PC-3 (cell line): ENCODE results near the gene UNC5B. TPM values are rescaled to one million over a fixed set of nuclear protein-coding genes. Genes with fewer than 3 reads are reported as not detected.

Source experiments
- ATAC-seq: fragments of 200-7000 bp; cut with Tn5 transposase; 2 replicates; pipeline ENCODE4 v1.9.1; 2020; ENCODE audit warnings: mild to moderate bottlenecking, moderate library complexity
- BruUV-seq: library from RNA; stranded (reverse); fragments of 400-500 nt; replicated peaks from 2 replicates; lab custom pipeline; 2021; lab: Mats Ljungman, UMichigan
- CTCF ChIA-PET: fragments of 300-600 bp; sonication (Branson Sonifier 250); formaldehyde crosslinking; loops from one replicate; lab custom pipeline; 2022; ENCODE audit warnings: antibody characterized with exemption; lab: Charles Lee
- POLR2A ChIA-PET: fragments of 300-600 bp; sonication (Branson Sonifier 250); formaldehyde crosslinking; loops from one replicate; lab custom pipeline; 2022; ENCODE audit warnings: antibody characterized with exemption; ENCODE audit not compliant: unreplicated experiment; lab: Charles Lee
- DNase-seq: peaks from one replicate; pipeline ENCODE4 v3.0.0-alpha.2; 2015
- H2AFZ ChIP-seq: fragments of 300-600 bp; sonication (generic); 2 replicates; pipeline ENCODE4 v1.6.0; 2016; ENCODE audit warnings: antibody characterized with exemption, low read length
- H3F3A ChIP-seq: fragments of 300-600 bp; sonication (generic); one replicate; pipeline ENCODE4 v1.6.0; 2017; ENCODE audit warnings: antibody characterized with exemption, low read length, control low read depth, mild to moderate bottlenecking; ENCODE audit not compliant: unreplicated experiment
- H3K27ac ChIP-seq: fragments of 300-600 bp; sonication (generic); 2 replicates; pipeline ENCODE4 v1.5.1; 2016; ENCODE audit warnings: mild to moderate bottlenecking, low read length
- H3K27me3 ChIP-seq: fragments of 300-600 bp; sonication (generic); 2 replicates; pipeline ENCODE4 v1.6.1; 2016; ENCODE audit warnings: low read length, mixed read lengths
- H3K36me3 ChIP-seq: fragments of 300-600 bp; sonication (generic); 2 replicates; pipeline ENCODE4 v1.6.1; 2016; ENCODE audit warnings: low read depth, mixed run types, low read length, mixed read lengths
- H3K4me1 ChIP-seq: fragments of 300-600 bp; sonication (generic); 2 replicates; pipeline ENCODE4 v1.5.1; 2016; ENCODE audit warnings: low read length; ENCODE audit not compliant: insufficient read depth
- H3K4me2 ChIP-seq: fragments of 300-600 bp; sonication (generic); 2 replicates; pipeline ENCODE4 v1.6.0; 2016; ENCODE audit warnings: low read length
- H3K4me3 ChIP-seq: fragments of 300-600 bp; sonication (generic); 2 replicates; pipeline ENCODE4 v1.5.1; 2016; ENCODE audit warnings: mild to moderate bottlenecking, low read length, mixed read lengths
- H3K79me2 ChIP-seq: fragments of 300-600 bp; sonication (generic); 2 replicates; pipeline ENCODE4 v1.6.1; 2017; ENCODE audit warnings: low read length, mixed read lengths
- H3K9ac ChIP-seq: fragments of 300-600 bp; sonication (generic); 2 replicates; pipeline ENCODE4 v1.6.0; 2016; ENCODE audit warnings: mild to moderate bottlenecking, low read length
- H3K9me2 ChIP-seq: fragments of 300-600 bp; sonication (generic); replicated peaks from 2 replicates; pipeline ENCODE4 v1.6.1; 2016; ENCODE audit warnings: mixed run types, low read length, mixed read lengths
- H3K9me3 ChIP-seq: fragments of 300-600 bp; sonication (generic); 2 replicates; pipeline ENCODE4 v1.6.1; 2016; ENCODE audit warnings: low read length, mixed read lengths
- H4K20me1 ChIP-seq: fragments of 300-600 bp; sonication (generic); 2 replicates; pipeline ENCODE4 v1.6.1; 2016; ENCODE audit warnings: low read length, mixed read lengths
- CTCF ChIP-seq: fragments of 300-600 bp; sonication (generic); conservative IDR thresholded peaks from 2 replicates; pipeline ENCODE4 v1.5.1; 2017; ENCODE audit warnings: antibody characterized with exemption, low read depth, mild to moderate bottlenecking, low read length
- EZH2 ChIP-seq: fragments of 300-600 bp; sonication (generic); IDR thresholded peaks from one replicate; pipeline ENCODE4 v1.6.1; 2017; ENCODE audit warnings: antibody characterized with exemption, mild to moderate bottlenecking, low read length; ENCODE audit not compliant: unreplicated experiment
- EZH2phosphoT487 ChIP-seq: fragments of 300-600 bp; sonication (generic); IDR thresholded peaks from 2 replicates; pipeline ENCODE4 v1.6.1; 2018; ENCODE audit warnings: mild to moderate bottlenecking, antibody characterized with exemption, low read length, borderline replicate concordance
- intact Hi-C: fragments of 100-400 bp; cut with micrococcal nuclease; formaldehyde crosslinking; loops from 2 replicates; pipeline ENCODE4 v1.9.0; 2023
- total RNA-seq: library from RNA; depleted of rRNA; stranded (reverse); fragments of >200 nt; gene quantifications from 2 replicates; pipeline ENCODE4 v1.2.3, GENCODE V29; 2014

The UNC5B gene
- total RNA-seq, 1 experiment from 2014 or later = 0.26 TPM

- H3F3A ChIP-seq = no peaks in the 10 kb centered on the region
- no peak for DNase-seq
- no peaks in the 10 kb centered on the region for H3K4me1 ChIP-seq
- no TSS peak for BruUV-seq
- H3K9me3 ChIP-seq = no peaks in the 10 kb centered on the region
- H2AFZ ChIP-seq = no peak overlapping the region
- no peaks in the 10 kb centered on the region for H3K36me3 ChIP-seq
- intact Hi-C loops = no loop called here
- no peak overlapping the region for H3K4me2 ChIP-seq
- no peak for ATAC-seq
- H3K9ac ChIP-seq = no peak overlapping the region
- no peaks in the 10 kb centered on the region for H4K20me1 ChIP-seq
- ChIA-PET CTCF (no interaction called here), POLR2A (no interaction called here)
- no peak overlapping the region for H3K4me3 ChIP-seq
- TF ChIP-seq CTCF = no peak
- no peak for TF ChIP-seq EZH2phosphoT487
- no peak for TF ChIP-seq EZH2
- H3K9me2 ChIP-seq = no peaks in the 10 kb centered on the region
- H3K79me2 ChIP-seq = no peaks in the 10 kb centered on the region
- no peaks in the 10 kb centered on the region for H3K27me3 ChIP-seq
- no peak overlapping the region for H3K27ac ChIP-seq
These were observed 23.4 kb downstream of the UNC5B start for GRCh38 chr10:71235808-71236207.

GRCh38 chr10:71236286-71236685 lies 23.9 kb downstream of the UNC5B start:
- no peaks in the 10 kb centered on the region for H3K79me2 ChIP-seq
- no peaks in the 10 kb centered on the region for H3K27me3 ChIP-seq
- no peaks in the 10 kb centered on the region for H4K20me1 ChIP-seq
- H3K9me3 ChIP-seq = no peaks in the 10 kb centered on the region
- TF ChIP-seq CTCF = no peak
- TF ChIP-seq EZH2 = no peak
- TF ChIP-seq EZH2phosphoT487 = no peak
- H3K4me1 ChIP-seq = no peaks in the 10 kb centered on the region
- no peak overlapping the region for H3K4me3 ChIP-seq
- H3K9ac ChIP-seq = no peak overlapping the region
- H3K4me2 ChIP-seq = no peak overlapping the region
- H2AFZ ChIP-seq = no peak overlapping the region
- H3K9me2 ChIP-seq = no peaks in the 10 kb centered on the region
- intact Hi-C loops = no loop called here
- no peaks in the 10 kb centered on the region for H3F3A ChIP-seq
- DNase-seq (no peak), ATAC-seq (no peak)
- H3K36me3 ChIP-seq = no peaks in the 10 kb centered on the region
- BruUV-seq = no TSS peak
- no peak overlapping the region for H3K27ac ChIP-seq
- CTCF ChIA-PET = no interaction called here
- POLR2A ChIA-PET = no interaction called here

GRCh38 chr10:71236822-71237682 lies 24.7 kb downstream of the UNC5B start:
- H3K27me3 ChIP-seq = no peaks in the 10 kb centered on the region
- ATAC-seq = no peak
- H3K4me3 ChIP-seq = no peak overlapping the region
- no peak overlapping the region for H3K4me2 ChIP-seq
- intact Hi-C loops = no loop called here
- no peaks in the 10 kb centered on the region for H3K9me2 ChIP-seq
- H3K36me3 ChIP-seq = no peaks in the 10 kb centered on the region
- no peak overlapping the region for H3K9ac ChIP-seq
- no peak overlapping the region for H3K27ac ChIP-seq
- no TSS peak for BruUV-seq
- no peak for TF ChIP-seq CTCF
- H3K9me3 ChIP-seq = no peaks in the 10 kb centered on the region
- H3K79me2 ChIP-seq = no peaks in the 10 kb centered on the region
- ChIA-PET CTCF (no interaction called here), POLR2A (no interaction called here)
- no peak for DNase-seq
- H4K20me1 ChIP-seq = no peaks in the 10 kb centered on the region
- no peaks in the 10 kb centered on the region for H3F3A ChIP-seq
- no peak overlapping the region for H2AFZ ChIP-seq
- no peaks in the 10 kb centered on the region for H3K4me1 ChIP-seq
